Kidney capillary endothelial cell (primary cell): ENCODE results near the gene PLA2R1.

Experiments used
- DNase-seq: peaks from one replicate; pipeline ENCODE4 v3.0.0-alpha.2; 2018; ENCODE audit warnings: low spot score

PLA2R1 gene

DNA sequence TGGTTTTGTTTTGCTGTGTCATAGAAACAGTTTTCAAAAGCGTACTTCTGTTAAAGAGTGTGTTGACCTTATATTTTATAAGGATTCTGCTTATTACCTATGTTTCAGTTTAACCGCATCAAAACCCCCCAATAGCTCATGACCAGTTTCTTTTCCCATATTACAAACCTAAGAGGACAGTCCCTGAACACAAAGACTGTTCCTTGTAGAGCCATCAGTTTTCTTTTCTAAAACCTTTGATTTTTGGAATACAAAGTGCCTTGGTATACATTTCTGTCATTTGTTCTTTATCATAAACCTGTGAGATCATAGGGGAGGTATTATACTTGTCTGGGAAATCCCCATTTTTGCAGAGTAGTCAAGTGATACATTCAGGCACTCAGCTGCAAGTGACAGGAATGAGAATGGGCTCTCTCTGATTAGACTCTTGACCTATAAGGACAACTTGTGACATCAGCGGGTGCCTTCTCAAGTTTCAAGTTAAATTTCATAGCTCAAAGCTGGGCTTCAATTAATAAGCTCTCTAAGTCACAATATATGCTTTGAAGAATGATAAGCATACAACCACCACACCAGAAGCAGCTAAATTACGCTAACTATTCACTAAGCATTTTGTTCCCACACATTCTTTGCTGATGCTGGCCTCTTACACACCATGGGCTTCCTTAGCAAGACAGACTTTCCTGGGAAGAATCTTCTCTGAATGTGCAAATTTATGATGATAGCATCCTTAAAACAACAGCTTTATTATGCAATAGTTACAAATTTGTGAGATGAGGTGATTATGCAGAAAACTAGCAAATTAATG lies 167.0 kb downstream of the PLA2R1 start:
- DNase-seq = no peak

GRCh38 chr2:159894145-159894838 lies 168.1 kb downstream of the PLA2R1 start:
- DNase-seq = no peak

DNA sequence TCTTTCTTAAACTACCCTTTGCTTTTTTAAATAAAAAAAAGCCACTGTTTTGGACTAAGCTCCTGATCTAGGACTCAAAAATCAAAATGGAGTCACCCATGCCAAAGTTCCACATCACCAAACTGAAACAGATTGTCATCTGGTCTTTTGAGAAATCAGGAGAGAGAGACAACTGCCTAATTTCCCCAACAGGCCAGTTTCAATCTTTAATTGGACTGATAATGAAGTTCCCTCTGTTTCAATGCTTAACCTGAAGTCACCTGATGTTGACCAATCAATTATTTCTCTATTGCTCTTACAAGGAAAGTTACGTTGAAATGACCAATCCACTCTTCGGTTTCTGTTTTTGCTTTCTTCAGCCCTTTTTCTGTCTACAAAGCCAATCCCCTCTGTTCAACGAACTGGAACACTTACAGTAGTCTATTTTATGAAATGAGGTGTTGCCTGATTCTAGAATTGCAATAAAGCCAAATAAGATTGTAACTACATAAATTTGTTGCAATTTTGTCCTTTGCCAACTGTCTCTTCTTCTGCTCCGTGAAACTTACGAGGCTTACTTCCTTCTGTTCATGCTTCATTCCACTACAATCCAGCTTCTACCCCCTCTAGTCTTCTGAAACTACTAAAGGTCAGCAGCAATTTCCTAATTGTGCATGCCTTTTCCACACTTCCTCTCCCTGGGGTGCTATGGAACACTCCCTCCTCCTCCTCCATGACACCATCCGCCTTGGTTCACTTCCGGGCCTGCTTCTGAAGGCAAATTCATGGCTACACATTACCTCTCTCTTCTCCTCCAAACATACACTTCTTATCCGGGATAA lies 169.2 kb downstream of the PLA2R1 start:
- DNase-seq = no peak

- DNase-seq = peak; percentile 56
These were observed 170.3 kb downstream of the PLA2R1 start for GRCh38 chr2:159891917-159892730.

- no peak for DNase-seq
These were observed 171.2 kb downstream of the PLA2R1 start for GRCh38 chr2:159891267-159891588.

GRCh38 chr2:159890551-159891266 lies 171.7 kb downstream of the PLA2R1 start:
- no peak for DNase-seq

- DNase-seq = no peak
These were observed 180.2 kb downstream of the PLA2R1 start for GRCh38 chr2:159882130-159882745.
